OCI-LY7 (cell line): ENCODE measurements around the gene DIAPH2.

Experiments
- CTCF ChIP-seq: fragments of 200-600 bp; sonication (generic); conservative IDR thresholded peaks from 2 replicates; pipeline ENCODE4 v1.5.1; 2014; ENCODE audit warnings: mild to moderate bottlenecking, antibody characterized with exemption, low read length, moderate library complexity, mixed read lengths
- EZH2phosphoT487 ChIP-seq: fragments of 200-600 bp; sonication (generic); IDR thresholded peaks from 2 replicates; pipeline ENCODE4 v1.6.1; 2018; ENCODE audit warnings: low read depth, borderline replicate concordance, mild to moderate bottlenecking, mixed run types, antibody characterized with exemption, low read length, moderate library complexity, mixed read lengths

- TF ChIP-seq CTCF = no peak
- TF ChIP-seq EZH2phosphoT487 = no peak
Measured at GRCh38 chrX:97039363-97040029, 354.9 kb downstream of the DIAPH2 start.
